Measurements from ENCODE around the gene MAPK11.

MAPK11 gene

GRCh38 chr22:50224071-50224470 lies 46.1 kb downstream of the MAPK11 start:
- DNase-seq (ENCODE audit: low spot score): no peak

GRCh38 chr22:50222508-50222907 lies 47.7 kb downstream of the MAPK11 start:
- no peak for DNase-seq (ENCODE audit: low spot score)

- no peak for DNase-seq (ENCODE audit: low spot score)
These were observed 48.5 kb downstream of the MAPK11 start for GRCh38 chr22:50221410-50222300.

GRCh38 chr22:50220603-50221409 lies 49.4 kb downstream of the MAPK11 start:
- no peak for DNase-seq (ENCODE audit: low spot score)

- no peak for DNase-seq (ENCODE audit: low spot score)
These were observed 50.2 kb downstream of the MAPK11 start for GRCh38 chr22:50219800-50220602.

GRCh38 chr22:50218996-50219727 lies 51.0 kb downstream of the MAPK11 start:
- DNase-seq (ENCODE audit: low spot score): peak; percentile 89

- DNase-seq (ENCODE audit: low spot score): no peak
These were observed 51.8 kb downstream of the MAPK11 start for GRCh38 chr22:50218153-50218995.

- DNase-seq (ENCODE audit: low spot score): no peak
These were observed 52.5 kb downstream of the MAPK11 start for GRCh38 chr22:50217543-50218152.

GRCh38 chr22:50216684-50217520 lies 53.3 kb downstream of the MAPK11 start:
- DNase-seq (ENCODE audit: low spot score): no peak

GRCh38 chr22:50216055-50216683 lies 54.0 kb downstream of the MAPK11 start:
- DNase-seq (ENCODE audit: low spot score): no peak

- DNase-seq (ENCODE audit: low spot score): no peak
These were observed 54.7 kb downstream of the MAPK11 start for GRCh38 chr22:50215297-50216054.

Data from AG20443 (cell line).